HFFc6 (cell line): ENCODE data around the gene NR6A1. TPM values are rescaled to one million over a fixed set of nuclear protein-coding genes. Genes with fewer than 3 reads are reported as not detected.
A peak's percentile ranks its signal among the peaks of the same experiment; 100 is the strongest.

Source experiments
- DNase-seq: peaks from one replicate; pipeline ENCODE4 v3.0.0-alpha.2; 2018
- H3K27ac Mint-ChIP-seq: 2 replicates; pipeline ENCODE4 v1.8.0; 2020; ENCODE audit warnings: mild to moderate bottlenecking, mixed read lengths
- H3K27me3 Mint-ChIP-seq: 2 replicates; pipeline ENCODE4 v1.8.0; 2021; ENCODE audit warnings: mild to moderate bottlenecking, moderate library complexity, mixed read lengths; ENCODE audit not compliant: insufficient read depth
- H3K36me3 Mint-ChIP-seq: 2 replicates; pipeline ENCODE4 v1.8.0; 2021; ENCODE audit warnings: low read depth, mixed read lengths
- H3K4me1 Mint-ChIP-seq: 2 replicates; pipeline ENCODE4 v1.8.0; 2020; ENCODE audit warnings: low read depth, mixed read lengths
- H3K4me3 Mint-ChIP-seq: 2 replicates; pipeline ENCODE4 v1.8.0; 2020; ENCODE audit warnings: mild to moderate bottlenecking, moderate library complexity, mixed read lengths
- H3K9me3 Mint-ChIP-seq: 2 replicates; pipeline ENCODE4 v1.8.0; 2020; ENCODE audit warnings: mild to moderate bottlenecking, mixed read lengths
- CTCF ChIP-seq: fragments of 200-600 bp; sonication (generic); IDR thresholded peaks from 2 replicates; pipeline ENCODE4 v1.5.0; 2021; ENCODE audit warnings: antibody characterized with exemption, mild to moderate bottlenecking
- total RNA-seq, 6 experiments: library from RNA; stranded (reverse); fragmentation: NEBNext Ultra II Directional; extraction: Animal tissue kit (Norgen Biotek cat#: 25700); gene quantifications; 2 replicates in 1 of 6; 3 replicates in 5 of 6; pipeline ENCODE4 v1.2.3, GENCODE V29; 2021

NR6A1 gene
- total RNA-seq, 6 experiments from 2014 or later: 0.05 to 0.26 (median 0.13) TPM

DNA sequence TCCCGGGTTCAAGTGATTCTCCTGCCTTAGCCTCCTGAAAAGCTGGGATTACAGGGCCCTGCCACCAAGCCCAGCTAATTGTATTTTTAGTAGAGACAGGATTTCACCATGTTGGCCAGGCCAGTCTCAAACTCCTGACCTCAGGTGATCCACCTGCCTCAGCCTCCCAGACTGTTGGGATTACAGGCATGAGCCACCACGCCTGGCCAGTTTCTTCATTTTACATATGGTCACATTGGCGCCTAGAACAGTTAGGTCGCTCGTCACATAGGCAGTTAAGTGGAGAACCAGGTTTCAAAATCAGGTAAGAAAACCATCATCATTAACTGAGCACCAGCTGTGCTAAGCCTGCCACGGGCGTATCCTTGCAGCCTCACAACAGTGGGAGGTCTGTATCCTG lies 41.9 kb upstream of the NR6A1 start:
- peak overlapping the region; percentile 92 for H3K27ac Mint-ChIP-seq
- no peaks in the 10 kb centered on the region for H3K9me3 Mint-ChIP-seq
- TF ChIP-seq CTCF: no peak
- H3K4me1 Mint-ChIP-seq: peaks cover 47% of the 10 kb centered on the region
- no peaks in the 10 kb centered on the region for H3K36me3 Mint-ChIP-seq
- no peak for DNase-seq
- peaks cover 6% of the 10 kb centered on the region for H3K27me3 Mint-ChIP-seq
- H3K4me3 Mint-ChIP-seq: no peak overlapping the region; the same call in 1 of the 2 replicates

DNA sequence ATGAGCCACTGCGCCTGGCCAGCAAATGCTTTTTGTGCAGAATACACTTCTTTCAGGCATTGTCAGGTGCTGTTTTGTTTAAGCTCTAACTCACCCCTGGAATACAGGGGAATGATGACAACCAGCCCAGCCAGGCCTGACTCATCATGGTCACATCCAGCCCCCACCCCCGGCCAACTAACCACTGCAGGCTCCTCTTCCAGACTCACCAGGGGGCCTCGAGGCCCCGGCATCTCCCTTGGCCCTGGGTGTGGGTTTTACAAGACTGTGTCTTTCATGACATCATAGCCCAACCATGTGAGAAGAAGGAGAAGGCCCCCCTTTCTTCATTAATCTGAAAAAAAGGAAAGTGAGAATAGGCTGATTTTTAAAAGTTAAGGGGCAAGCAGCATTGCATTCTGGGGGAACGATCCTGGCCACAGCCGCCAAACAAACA lies 41.3 kb upstream of the NR6A1 start:
- H3K9me3 Mint-ChIP-seq: no peaks in the 10 kb centered on the region
- no peak for TF ChIP-seq CTCF
- peak; percentile 89 for DNase-seq
- H3K27me3 Mint-ChIP-seq: peaks cover 6% of the 10 kb centered on the region
- H3K4me3 Mint-ChIP-seq: peak overlapping the region; percentile 27
- H3K36me3 Mint-ChIP-seq: no peaks in the 10 kb centered on the region
- peaks cover 45% of the 10 kb centered on the region for H3K4me1 Mint-ChIP-seq
- peak overlapping the region; percentile 92 for H3K27ac Mint-ChIP-seq

DNA sequence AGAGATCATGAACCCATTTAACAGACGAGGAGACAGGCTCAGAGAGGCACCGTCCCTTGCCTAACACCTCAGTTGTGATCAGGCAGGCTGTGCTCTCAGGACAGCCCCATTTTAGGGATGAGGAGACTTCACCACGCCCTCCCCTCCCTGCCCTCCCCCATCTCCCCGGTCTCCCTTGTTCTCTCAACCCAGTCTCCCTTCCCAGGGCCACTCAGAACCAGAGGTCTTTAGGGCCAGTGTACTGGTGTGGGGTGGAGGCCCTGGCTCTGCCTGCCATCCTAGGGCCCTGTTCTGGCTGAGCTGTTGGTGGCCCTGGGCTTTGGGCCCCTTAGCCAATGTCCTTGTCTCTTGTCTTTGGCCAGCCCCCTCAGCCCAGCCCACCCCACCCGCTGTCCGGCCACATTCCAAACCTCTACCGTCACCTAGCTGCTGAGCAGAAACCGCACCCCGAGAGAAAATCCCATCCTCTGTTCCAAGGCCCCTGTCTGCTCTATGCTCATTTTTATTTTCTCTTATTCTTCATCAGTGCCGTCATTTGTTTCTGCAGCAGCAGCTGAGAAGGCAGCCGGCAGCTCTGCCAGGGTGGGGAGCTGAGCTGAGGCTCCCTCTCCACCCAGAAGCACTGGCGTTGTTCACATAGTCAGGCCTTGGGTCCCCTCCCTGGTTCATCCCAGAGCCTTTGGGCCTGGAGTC lies 39.7 kb upstream of the NR6A1 start:
- peak; percentile 63 for DNase-seq
- Mint-ChIP-seq H3K27me3 (peaks cover 6% of the 10 kb centered on the region), H3K4me3 (peak overlapping the region; percentile 61), H3K36me3 (no peaks in the 10 kb centered on the region), H3K9me3 (no peaks in the 10 kb centered on the region), H3K27ac (peak overlapping the region; percentile 92), H3K4me1 (peaks cover 39% of the 10 kb centered on the region)
- TF ChIP-seq CTCF: no peak

DNA sequence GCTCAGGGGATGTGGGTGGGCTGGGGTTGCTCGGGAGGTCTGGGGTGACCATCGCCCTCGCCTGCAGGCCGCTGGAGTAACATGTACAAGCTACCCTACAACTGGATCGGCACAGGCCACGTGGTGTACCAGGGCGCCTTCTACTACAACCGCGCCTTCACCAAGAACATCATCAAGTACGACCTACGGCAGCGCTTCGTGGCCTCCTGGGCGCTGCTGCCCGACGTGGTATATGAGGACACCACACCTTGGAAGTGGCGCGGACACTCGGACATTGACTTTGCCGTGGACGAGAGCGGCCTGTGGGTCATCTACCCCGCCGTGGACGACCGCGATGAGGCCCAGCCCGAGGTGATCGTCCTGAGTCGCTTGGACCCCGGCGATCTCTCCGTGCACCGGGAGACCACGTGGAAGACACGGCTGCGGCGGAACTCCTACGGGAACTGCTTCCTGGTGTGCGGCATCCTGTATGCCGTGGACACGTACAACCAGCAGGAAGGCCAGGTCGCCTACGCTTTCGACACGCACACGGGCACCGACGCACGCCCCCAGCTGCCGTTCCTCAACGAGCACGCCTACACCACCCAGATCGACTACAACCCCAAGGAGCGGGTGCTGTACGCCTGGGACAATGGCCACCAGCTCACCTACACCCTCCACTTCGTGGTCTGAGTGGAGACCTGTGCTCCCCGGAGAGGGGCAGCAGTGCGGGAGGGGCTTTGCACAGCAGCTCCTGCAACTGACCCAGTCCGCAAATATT lies 38.8 kb upstream of the NR6A1 start:
- Mint-ChIP-seq H3K36me3 (no peaks in the 10 kb centered on the region), H3K9me3 (no peaks in the 10 kb centered on the region), H3K4me1 (peaks cover 39% of the 10 kb centered on the region), H3K27ac (peak overlapping the region; percentile 24; the same call in 1 of the 2 replicates), H3K27me3 (peaks cover 7% of the 10 kb centered on the region), H3K4me3 (no peak overlapping the region)
- no peak for TF ChIP-seq CTCF
- DNase-seq: no peak

DNA sequence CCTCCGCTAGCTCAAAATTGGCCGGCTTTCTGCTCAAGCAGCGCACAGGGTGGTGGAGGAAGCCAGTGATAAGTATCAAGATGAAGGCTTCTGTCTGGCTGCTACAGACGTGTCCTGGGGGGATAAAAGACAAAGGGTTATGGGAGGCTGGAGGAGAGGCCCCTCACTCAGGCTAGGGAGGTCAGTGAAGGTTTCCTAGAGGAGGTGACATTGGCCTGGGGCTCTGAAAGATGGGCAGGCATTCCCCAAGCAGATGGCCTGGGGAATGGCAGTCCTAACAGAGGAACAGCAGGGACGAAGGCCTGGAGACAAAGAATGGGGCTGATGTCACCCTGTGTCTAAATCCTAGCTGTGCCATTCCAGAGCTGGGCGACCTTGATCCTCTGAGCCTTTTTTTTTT lies 38.1 kb upstream of the NR6A1 start:
- Mint-ChIP-seq H3K27me3 (peaks cover 7% of the 10 kb centered on the region), H3K36me3 (no peaks in the 10 kb centered on the region), H3K4me1 (peaks cover 39% of the 10 kb centered on the region), H3K27ac (no peak overlapping the region), H3K4me3 (no peak overlapping the region), H3K9me3 (no peaks in the 10 kb centered on the region)
- DNase-seq: no peak
- no peak for TF ChIP-seq CTCF
